GM10248 (cell line): ENCODE data around the gene C16orf74.

ENCODE experiments used
- CTCF ChIA-PET: fragments of 300-600 bp; sonication (Branson Sonifier 250); formaldehyde crosslinking; extraction: SDS; loops from one replicate; lab custom pipeline; 2021; ENCODE audit warnings: antibody characterized with exemption; lab: Yijun Ruan, JAX
- POLR2A ChIA-PET: fragments of 350-650 bp; sonication (Branson Sonifier 250); formaldehyde crosslinking; extraction: SDS; loops from one replicate; lab custom pipeline; 2020; ENCODE audit warnings: antibody characterized with exemption; lab: Yijun Ruan, JAX
- DNase-seq: peaks from one replicate; pipeline ENCODE4 v3.0.0; 2012; ENCODE audit errors: extremely low spot score
- CTCF ChIP-seq: IDR thresholded peaks from 2 replicates; pipeline ENCODE4 v1.5.1; 2012; ENCODE audit warnings: mild to moderate bottlenecking, low read depth; ENCODE audit errors: extremely low read depth, missing control alignments, control extremely low read depth

Gene C16orf74

GRCh38 chr16:85753976-85754375 lies 3.1 kb upstream of the C16orf74 start:
- ChIA-PET POLR2A (interaction anchor here (0.7 kb wide), 1 partner anchor 141 kb away, joined by 10 read pairs; no protein-coding TSS in a partner anchor), CTCF (interaction anchor here (0.9 to 1.3 kb wide), 7 partner anchors 35 to 202 kb away, joined by 3 to 5 read pairs (median 3); no protein-coding TSS in a partner anchor)
- no peak for TF ChIP-seq CTCF
- DNase-seq, result no peak

GRCh38 chr16:85753559-85753958 lies 2.7 kb upstream of the C16orf74 start:
- ChIA-PET CTCF (interaction anchor here (0.9 to 1.2 kb wide), 5 partner anchors 35 to 152 kb away, joined by 3 to 5 read pairs (median 3); no protein-coding TSS in a partner anchor), POLR2A (no interaction called here)
- no peak for DNase-seq
- TF ChIP-seq CTCF, result no peak

DNA sequence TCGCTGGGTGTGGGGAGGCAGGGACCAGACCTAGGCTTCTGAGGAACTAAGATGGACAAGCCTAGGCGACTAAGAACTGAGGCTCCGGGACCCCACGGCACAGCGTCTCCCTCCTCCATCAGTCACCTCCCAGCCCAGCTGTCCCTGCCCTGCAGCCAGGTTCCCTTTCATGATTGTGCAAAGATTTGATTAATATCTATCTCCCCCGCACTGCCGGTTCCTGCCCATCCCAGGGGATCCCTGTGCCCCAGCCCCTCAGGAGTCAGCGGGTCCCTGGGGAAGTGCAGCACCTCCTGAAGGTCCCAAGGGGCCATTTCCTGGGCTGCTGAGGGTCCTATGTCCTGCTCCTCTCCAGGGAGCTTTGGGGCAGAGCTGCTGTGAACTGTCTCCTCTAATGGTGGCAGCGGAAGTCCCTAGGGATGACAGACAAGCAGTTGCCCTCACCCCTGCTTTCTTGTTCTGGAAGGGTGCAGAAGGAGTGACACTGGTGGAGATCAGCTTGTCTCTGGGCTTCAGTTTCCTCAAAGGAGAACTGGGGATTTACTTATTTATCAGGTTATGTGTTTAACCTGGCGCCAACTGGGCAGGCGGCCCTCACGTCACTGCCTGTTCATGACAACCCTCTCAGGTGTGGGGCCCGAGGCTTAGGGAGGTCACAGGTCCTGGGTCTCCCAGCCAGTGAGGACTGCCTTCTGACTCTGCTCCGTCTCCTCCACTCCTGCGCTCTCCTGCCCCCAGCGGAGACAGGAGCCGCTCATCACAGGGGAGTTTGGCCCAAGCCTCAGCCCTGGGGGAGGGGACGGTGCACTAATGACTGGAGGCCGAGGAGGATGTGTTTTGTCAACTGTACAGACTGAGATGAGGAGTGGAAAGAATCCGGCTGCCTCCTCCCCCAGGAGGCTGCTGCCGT lies 1.9 kb upstream of the C16orf74 start:
- ChIA-PET CTCF (interaction anchor here (1.0 to 1.7 kb wide), 5 partner anchors 8 to 332 kb away, joined by 3 to 6 read pairs (median 3); no protein-coding TSS in a partner anchor), POLR2A (no interaction called here)
- no peak for DNase-seq
- TF ChIP-seq CTCF, result no peak

- TF ChIP-seq CTCF, result no peak
- ChIA-PET CTCF (interaction anchor here (1.0 to 1.7 kb wide), 4 partner anchors 9 to 332 kb away, joined by 3 to 6 read pairs (median 3); no protein-coding TSS in a partner anchor), POLR2A (no interaction called here)
- DNase-seq, result no peak
These were observed 1.0 kb upstream of the C16orf74 start for GRCh38 chr16:85751698-85752501.

GRCh38 chr16:85750146-85750826 lies 610 bp downstream of the C16orf74 start:
- no peak for TF ChIP-seq CTCF
- CTCF ChIA-PET, result interaction anchor here (1.6 kb wide), 1 partner anchor 33 kb away, joined by 5 read pairs; no protein-coding TSS in a partner anchor
- peak; percentile 63 for DNase-seq
- POLR2A ChIA-PET, result no interaction called here

- CTCF ChIA-PET, result interaction anchor here (1.6 kb wide), 1 partner anchor 33 kb away, joined by 5 read pairs; no protein-coding TSS in a partner anchor
- DNase-seq, result no peak
- TF ChIP-seq CTCF, result no peak
- POLR2A ChIA-PET, result no interaction called here
These were observed 1.1 kb downstream of the C16orf74 start for GRCh38 chr16:85749771-85750145.
